ENCODE data around the gene CHST3. TPM values are rescaled to one million over a fixed set of nuclear protein-coding genes. Genes with fewer than 3 reads are reported as not detected.

Gene CHST3
- total RNA-seq, 2 experiments from 2014 or later, result not detected

DNA sequence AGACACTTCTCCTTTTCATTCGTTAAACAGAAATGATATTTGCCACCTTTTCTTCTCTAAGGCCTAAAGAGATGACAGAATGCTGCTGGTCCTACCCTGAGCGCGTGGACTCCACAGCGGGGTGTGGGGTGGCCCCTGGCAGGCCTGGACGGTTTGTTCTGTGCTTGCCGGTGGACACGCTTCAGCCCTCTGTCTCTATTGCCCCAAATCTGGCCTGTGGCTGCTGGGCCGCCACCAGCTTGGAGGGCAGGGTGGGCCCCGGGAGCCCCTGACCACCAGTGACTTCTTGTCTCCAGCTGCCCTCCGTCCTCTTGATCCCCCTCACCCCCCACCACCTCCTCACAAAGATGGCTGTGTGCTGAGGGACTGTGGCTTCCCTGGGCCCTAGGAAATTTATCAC is 5.7 kb downstream of the CHST3 start:
- H3K4me1 Mint-ChIP-seq (ENCODE audit: low read depth), result peaks cover 12% of the 10 kb centered on the region
- ATAC-seq (no peak), DNase-seq (no peak)
- no peak overlapping the region for H3K4me3 Mint-ChIP-seq
- CTCF ChIA-PET, result interaction anchor here (1.9 kb wide), 1 partner anchor 74 kb away, joined by 6 read pairs; no protein-coding TSS in a partner anchor
- POLR2A ChIA-PET, result no interaction called here
- peaks cover 22% of the 10 kb centered on the region for H3K27me3 Mint-ChIP-seq (ENCODE audit: low read depth)
- no peak overlapping the region for H3K27ac Mint-ChIP-seq
- no peaks in the 10 kb centered on the region for H3K36me3 Mint-ChIP-seq (ENCODE audit: low read depth)
- H3K9me3 Mint-ChIP-seq (ENCODE audit: insufficient read depth), result no peaks in the 10 kb centered on the region

DNA sequence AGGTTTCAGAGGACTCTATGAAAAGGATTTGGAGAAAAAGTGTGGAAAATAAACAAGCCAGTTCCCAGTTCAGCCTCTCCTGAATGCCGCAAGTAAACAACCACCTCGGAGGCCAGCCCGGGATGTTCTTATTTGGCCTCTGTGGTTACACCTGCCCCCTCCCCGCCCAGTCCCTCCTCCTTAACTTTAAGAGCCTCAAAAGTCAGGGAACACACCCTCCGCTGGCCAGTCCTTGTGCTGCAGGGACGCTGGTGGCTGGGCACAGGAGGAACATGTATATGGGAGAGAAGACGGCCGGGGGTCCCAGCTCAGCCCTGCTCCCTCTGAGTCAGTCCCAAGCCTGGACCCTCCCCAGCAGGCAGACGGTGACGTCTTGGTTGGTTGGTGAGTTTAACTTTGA is 6.1 kb downstream of the CHST3 start:
- CTCF ChIA-PET, result interaction anchor here (0.7 to 1.9 kb wide), 3 partner anchors 15 to 78 kb away, joined by 3 to 6 read pairs (median 4); no protein-coding TSS in a partner anchor
- no peaks in the 10 kb centered on the region for H3K36me3 Mint-ChIP-seq (ENCODE audit: low read depth)

DNA sequence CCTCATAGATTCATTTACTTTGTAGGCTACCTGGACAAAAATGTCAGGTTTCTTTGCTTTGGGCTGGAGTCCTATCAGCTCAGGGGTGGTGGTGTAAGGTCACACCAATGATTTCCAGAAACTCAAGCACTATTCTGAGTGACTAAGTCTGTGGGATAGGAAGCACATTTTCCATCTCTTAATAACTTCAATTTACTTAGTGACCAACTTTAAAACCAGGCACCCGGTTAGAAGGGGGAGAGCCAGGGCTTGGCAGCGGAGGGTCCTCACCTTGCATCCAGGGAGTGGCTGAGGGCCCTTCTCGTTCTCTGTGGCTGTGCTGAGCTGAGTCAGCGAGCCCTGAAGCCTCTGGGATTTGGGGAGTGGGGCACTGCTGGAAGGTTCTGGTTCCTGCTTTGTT is 6.7 kb downstream of the CHST3 start:
- H3K4me3 Mint-ChIP-seq, result no peak overlapping the region
- ChIA-PET CTCF (interaction anchor here (0.7 to 1.9 kb wide), 3 partner anchors 16 to 78 kb away, joined by 3 to 6 read pairs (median 4); no protein-coding TSS in a partner anchor), POLR2A (no interaction called here)
- H3K9me3 Mint-ChIP-seq (ENCODE audit: insufficient read depth), result no peaks in the 10 kb centered on the region
- H3K27ac Mint-ChIP-seq, result no peak overlapping the region
- peaks cover 13% of the 10 kb centered on the region for H3K27me3 Mint-ChIP-seq (ENCODE audit: low read depth)
- no peaks in the 10 kb centered on the region for H3K36me3 Mint-ChIP-seq (ENCODE audit: low read depth)
- H3K4me1 Mint-ChIP-seq (ENCODE audit: low read depth), result peaks cover 6% of the 10 kb centered on the region
- ATAC-seq (no peak), DNase-seq (no peak)

More for the DNA sequence above, 6.1 kb downstream of the CHST3 start:
- H3K9me3 Mint-ChIP-seq (ENCODE audit: insufficient read depth), result no peaks in the 10 kb centered on the region
- DNase-seq (no peak), ATAC-seq (no peak)
- POLR2A ChIA-PET, result no interaction called here
- H3K4me1 Mint-ChIP-seq (ENCODE audit: low read depth), result peaks cover 8% of the 10 kb centered on the region
- H3K27me3 Mint-ChIP-seq (ENCODE audit: low read depth), result peaks cover 18% of the 10 kb centered on the region
- no peak overlapping the region for H3K27ac Mint-ChIP-seq
- H3K4me3 Mint-ChIP-seq, result no peak overlapping the region

DNA sequence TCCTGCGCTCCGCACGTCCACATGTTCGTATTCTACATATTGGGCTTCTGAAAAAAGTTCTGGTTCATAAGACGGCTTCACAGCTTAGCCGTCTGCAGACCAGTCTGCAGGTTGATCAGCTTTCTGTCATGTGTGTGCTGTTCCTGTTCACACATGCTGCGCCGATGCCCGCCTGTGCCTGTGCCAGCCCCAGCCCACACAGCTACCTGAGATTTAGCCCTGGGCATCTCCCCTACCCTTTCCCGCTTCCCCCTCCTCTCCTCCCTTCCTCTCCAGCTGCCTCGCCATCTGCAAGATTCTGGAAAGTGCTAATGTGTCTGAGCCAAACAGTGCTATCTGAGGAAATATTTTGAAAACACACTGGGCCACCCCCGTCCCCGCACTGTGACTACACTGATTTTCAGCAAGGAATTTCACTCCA is 7.1 kb downstream of the CHST3 start:
- no peak for ATAC-seq
- Mint-ChIP-seq H3K27me3 (ENCODE audit: low read depth) (peaks cover 9% of the 10 kb centered on the region), H3K36me3 (ENCODE audit: low read depth) (no peaks in the 10 kb centered on the region), H3K9me3 (ENCODE audit: insufficient read depth) (no peaks in the 10 kb centered on the region), H3K4me3 (no peak overlapping the region), H3K4me1 (ENCODE audit: low read depth) (peaks cover 6% of the 10 kb centered on the region), H3K27ac (no peak overlapping the region)
- DNase-seq, result no peak
- CTCF ChIA-PET, result interaction anchor here (1.0 to 1.9 kb wide), 2 partner anchors 75 to 77 kb away, joined by 4 to 6 read pairs; no protein-coding TSS in a partner anchor
- POLR2A ChIA-PET, result no interaction called here

DNA sequence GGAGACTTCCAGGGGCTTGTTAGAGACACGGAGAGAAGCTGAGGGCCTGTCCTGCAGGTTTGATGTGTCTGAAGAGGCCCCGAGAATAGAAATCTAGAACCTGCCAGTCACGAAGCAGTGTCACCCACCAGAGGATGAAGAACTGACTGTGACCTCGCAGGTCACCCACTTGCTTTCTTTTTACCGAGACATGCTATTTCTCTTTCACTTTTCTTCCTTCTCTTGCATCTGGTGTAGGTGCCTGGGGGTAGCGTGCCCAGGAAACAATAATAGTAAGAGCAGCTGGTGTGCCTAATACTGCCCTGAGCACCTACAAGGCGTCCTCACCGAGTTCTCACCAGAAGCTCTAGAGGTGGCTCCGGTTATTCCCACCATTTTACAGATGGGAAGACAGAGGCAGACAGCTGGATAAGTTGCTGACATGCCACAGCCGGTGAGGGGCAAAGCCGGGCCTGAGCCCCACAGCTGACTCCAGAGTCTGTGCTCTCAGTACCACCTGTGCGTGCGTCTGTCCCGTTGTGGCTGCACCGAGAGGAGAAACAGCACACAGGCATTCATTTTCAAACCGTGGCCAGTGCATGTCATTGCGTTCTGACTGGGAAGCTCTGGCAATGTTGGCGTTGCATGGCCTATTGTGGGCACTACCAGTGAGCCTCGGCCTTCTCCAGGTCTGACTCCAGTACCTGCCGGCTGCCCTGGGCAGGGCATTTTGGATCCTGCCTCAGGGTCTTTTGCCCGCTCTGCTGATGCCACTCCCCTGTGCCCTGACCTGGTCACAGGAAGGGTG is 7.8 kb downstream of the CHST3 start:
- ATAC-seq, result no peak
- H3K27me3 Mint-ChIP-seq (ENCODE audit: low read depth), result peaks cover 4% of the 10 kb centered on the region
- H3K4me3 Mint-ChIP-seq, result no peak overlapping the region
- H3K27ac Mint-ChIP-seq, result no peak overlapping the region
- H3K4me1 Mint-ChIP-seq (ENCODE audit: low read depth), result peaks cover 6% of the 10 kb centered on the region
- H3K9me3 Mint-ChIP-seq (ENCODE audit: insufficient read depth), result no peaks in the 10 kb centered on the region
- DNase-seq, result no peak
- ChIA-PET CTCF (no interaction called here), POLR2A (interaction anchor here (0.6 kb wide), 1 partner anchor 184 kb away, joined by 3 read pairs; no protein-coding TSS in a partner anchor)
- H3K36me3 Mint-ChIP-seq (ENCODE audit: low read depth), result no peaks in the 10 kb centered on the region

DNA sequence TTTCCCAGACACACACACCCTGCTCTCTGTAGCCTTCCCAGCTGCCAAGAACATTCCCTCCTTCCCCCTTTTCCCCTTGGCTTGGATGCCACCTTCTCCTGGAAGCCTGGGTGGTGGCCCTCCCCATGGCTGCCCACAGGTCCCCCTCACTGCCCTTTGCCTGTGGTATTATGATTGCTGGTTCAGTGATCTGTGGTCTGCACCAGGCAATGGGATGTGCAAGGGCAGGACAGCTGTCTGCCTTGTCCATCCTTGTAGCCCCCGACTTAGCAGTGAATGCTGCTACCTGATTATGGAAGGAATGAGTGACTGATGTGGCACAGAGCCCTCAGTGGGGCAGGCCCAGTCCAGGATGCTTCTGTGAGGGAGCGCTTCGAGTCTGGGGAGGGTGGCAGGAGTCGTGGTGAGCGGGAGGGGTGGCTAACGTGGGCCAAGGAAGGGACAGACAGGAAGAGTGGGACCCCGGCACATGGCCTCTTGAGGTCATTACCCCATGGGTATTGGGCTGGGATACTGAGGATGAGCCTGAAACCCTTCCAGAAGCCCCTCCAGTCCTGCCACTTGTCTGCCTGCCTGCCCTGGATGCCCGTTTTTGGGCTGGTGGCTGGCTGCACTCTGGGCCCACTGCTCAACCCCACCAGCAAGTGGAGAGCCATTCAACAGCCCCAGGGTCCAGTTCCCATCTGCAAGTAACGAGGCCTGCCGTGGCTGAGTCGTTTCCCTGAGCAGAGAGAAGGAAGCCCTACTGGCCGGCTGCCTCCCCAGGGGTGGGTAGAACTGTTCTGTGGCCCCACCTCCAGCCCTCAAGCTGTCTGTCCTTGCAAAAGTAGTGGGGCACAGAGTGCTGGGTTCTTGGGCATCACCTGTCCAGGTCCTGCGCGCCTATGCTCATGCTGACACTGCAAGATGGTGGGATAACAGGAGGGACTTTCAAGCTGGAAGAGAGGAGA is 8.8 kb downstream of the CHST3 start:
- no peak for ATAC-seq
- Mint-ChIP-seq H3K4me1 (ENCODE audit: low read depth) (peaks cover 6% of the 10 kb centered on the region), H3K4me3 (no peak overlapping the region), H3K27ac (no peak overlapping the region), H3K27me3 (ENCODE audit: low read depth) (no peaks in the 10 kb centered on the region), H3K9me3 (ENCODE audit: insufficient read depth) (no peaks in the 10 kb centered on the region), H3K36me3 (ENCODE audit: low read depth) (no peaks in the 10 kb centered on the region)
- POLR2A ChIA-PET, result interaction anchor here (0.6 kb wide), 1 partner anchor 25 kb away, joined by 4 read pairs; no protein-coding TSS in a partner anchor
- CTCF ChIA-PET, result interaction anchor here (1.0 to 3.4 kb wide), 4 partner anchors 16 to 76 kb away, joined by 3 to 12 read pairs (median 8); no protein-coding TSS in a partner anchor
- no peak for DNase-seq

DNA sequence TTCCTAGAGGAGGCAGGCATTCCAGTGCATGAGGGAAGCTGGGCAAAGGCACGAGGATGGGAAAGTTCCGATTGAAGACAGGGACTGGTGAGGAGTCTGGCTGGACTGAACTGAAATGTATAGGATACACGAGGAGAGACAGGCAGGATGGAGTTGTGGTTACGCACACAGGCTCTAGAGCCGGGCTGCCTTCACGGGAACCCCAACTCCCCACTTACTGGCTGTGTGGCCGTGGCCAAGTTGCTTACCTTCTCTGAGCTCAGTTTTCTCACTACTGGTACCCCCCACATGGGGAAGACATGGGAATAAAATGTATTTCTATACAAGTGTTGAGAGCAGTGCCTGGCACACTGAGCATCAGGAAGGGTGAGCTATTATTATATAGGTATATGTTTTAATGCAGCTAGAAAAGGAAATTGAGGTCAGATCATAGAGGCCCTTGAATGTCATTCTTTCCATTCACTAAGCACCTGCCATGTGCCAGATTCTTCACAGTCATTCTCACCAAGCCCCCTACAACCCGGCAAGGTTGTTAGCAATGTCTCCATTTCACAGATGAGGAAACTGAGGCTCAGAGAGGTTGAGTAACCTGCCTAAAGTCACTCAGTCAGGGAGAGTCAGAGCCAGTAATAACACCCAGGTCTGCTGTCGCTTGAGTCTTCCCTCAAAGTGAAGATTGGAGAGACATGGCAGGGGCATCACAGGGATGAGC is 9.7 kb downstream of the CHST3 start:
- no peak overlapping the region for H3K4me3 Mint-ChIP-seq
- ChIA-PET POLR2A (interaction anchor here (0.6 kb wide), 1 partner anchor 26 kb away, joined by 4 read pairs; no protein-coding TSS in a partner anchor), CTCF (interaction anchor here (1.0 to 3.4 kb wide), 4 partner anchors 17 to 77 kb away, joined by 3 to 12 read pairs (median 8); no protein-coding TSS in a partner anchor)
- no peak overlapping the region for H3K27ac Mint-ChIP-seq
- ATAC-seq, result no peak
- no peak for DNase-seq
- no peaks in the 10 kb centered on the region for H3K27me3 Mint-ChIP-seq (ENCODE audit: low read depth)
- no peaks in the 10 kb centered on the region for H3K36me3 Mint-ChIP-seq (ENCODE audit: low read depth)
- H3K4me1 Mint-ChIP-seq (ENCODE audit: low read depth), result peaks cover 6% of the 10 kb centered on the region
- no peaks in the 10 kb centered on the region for H3K9me3 Mint-ChIP-seq (ENCODE audit: insufficient read depth)

- Mint-ChIP-seq H3K4me3 (no peak overlapping the region), H3K9me3 (ENCODE audit: insufficient read depth) (no peaks in the 10 kb centered on the region), H3K36me3 (ENCODE audit: low read depth) (no peaks in the 10 kb centered on the region), H3K27me3 (ENCODE audit: low read depth) (no peaks in the 10 kb centered on the region), H3K4me1 (ENCODE audit: low read depth) (peaks cover 6% of the 10 kb centered on the region), H3K27ac (no peak overlapping the region)
- CTCF ChIA-PET, result interaction anchor here (1.1 to 3.4 kb wide), 3 partner anchors 18 to 78 kb away, joined by 3 to 12 read pairs (median 12); no protein-coding TSS in a partner anchor
- POLR2A ChIA-PET, result no interaction called here
- DNase-seq (no peak), ATAC-seq (no peak)
Measured at GRCh38 chr10:71974489-71975021, 10.4 kb downstream of the CHST3 start.

GRCh38 chr10:71975087-71975870 is 11.1 kb downstream of the CHST3 start:
- CTCF ChIA-PET, result interaction anchor here (2.2 to 3.4 kb wide), 2 partner anchors 73 to 79 kb away, joined by 12 read pairs; no protein-coding TSS in a partner anchor
- ATAC-seq, result no peak
- POLR2A ChIA-PET, result no interaction called here
- no peak overlapping the region for H3K4me3 Mint-ChIP-seq
- no peaks in the 10 kb centered on the region for H3K27me3 Mint-ChIP-seq (ENCODE audit: low read depth)
- H3K36me3 Mint-ChIP-seq (ENCODE audit: low read depth), result no peaks in the 10 kb centered on the region
- DNase-seq, result no peak
- no peak overlapping the region for H3K27ac Mint-ChIP-seq
- no peaks in the 10 kb centered on the region for H3K9me3 Mint-ChIP-seq (ENCODE audit: insufficient read depth)
- peaks cover 6% of the 10 kb centered on the region for H3K4me1 Mint-ChIP-seq (ENCODE audit: low read depth)

DNA sequence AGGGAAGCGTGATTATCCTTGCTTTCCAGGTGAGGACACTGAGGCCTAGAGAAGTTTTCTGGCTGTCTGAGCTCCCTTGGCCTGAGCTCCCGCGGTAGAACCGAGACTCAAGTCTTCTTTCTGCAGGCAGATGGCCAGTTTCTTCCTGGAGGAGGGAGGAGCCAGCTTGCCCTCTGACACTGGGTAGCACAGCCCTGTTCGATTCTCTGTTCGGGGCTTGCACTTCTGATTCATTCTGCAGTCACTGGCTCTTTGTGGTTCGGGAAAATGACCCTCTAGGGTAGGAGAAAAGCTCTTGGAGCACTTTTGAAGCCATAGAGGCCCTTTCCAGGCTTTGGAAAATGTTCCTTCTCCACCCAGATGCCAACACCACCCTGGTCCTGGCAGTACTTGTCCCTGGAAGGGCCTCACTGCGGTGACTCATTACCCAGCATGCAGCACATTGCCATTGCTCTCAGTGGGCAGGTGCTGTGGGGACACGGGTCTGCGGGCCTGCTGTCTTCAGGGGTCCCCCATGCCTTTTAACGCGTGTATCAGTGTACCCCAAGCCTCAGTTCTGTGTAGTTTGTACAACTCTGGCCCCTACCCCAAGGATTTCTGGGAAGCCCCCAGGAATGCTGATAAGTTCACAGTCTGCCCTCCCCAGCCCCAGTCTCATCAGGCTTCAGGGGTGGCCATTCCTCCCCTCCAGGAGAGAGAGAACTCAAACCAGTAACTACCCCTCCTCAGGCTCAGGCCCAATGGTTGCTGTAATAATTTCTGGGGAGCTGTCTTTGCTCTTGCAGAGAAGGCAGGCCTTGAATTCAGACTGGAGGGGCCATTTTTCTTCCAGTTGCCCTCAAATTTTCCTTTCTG is 11.9 kb downstream of the CHST3 start:
- CTCF ChIA-PET, result interaction anchor here (3.4 kb wide), 1 partner anchor 80 kb away, joined by 12 read pairs; no protein-coding TSS in a partner anchor
- no peak overlapping the region for H3K4me3 Mint-ChIP-seq
- H3K27ac Mint-ChIP-seq, result no peak overlapping the region
- no peaks in the 10 kb centered on the region for H3K9me3 Mint-ChIP-seq (ENCODE audit: insufficient read depth)
- peaks cover 6% of the 10 kb centered on the region for H3K4me1 Mint-ChIP-seq (ENCODE audit: low read depth)
- no peaks in the 10 kb centered on the region for H3K27me3 Mint-ChIP-seq (ENCODE audit: low read depth)
- DNase-seq (no peak), ATAC-seq (no peak)
- POLR2A ChIA-PET, result no interaction called here
- no peaks in the 10 kb centered on the region for H3K36me3 Mint-ChIP-seq (ENCODE audit: low read depth)

Data from activated CD8-positive, alpha-beta T cell treated with anti-CD3 and anti-CD28 coated beads, Interleukin-2, amount 10 ng/mL, durations not matched to agents 7 days and 5 days (primary cell).